Measurements from ENCODE around the gene PRKD1. TPM values are rescaled to one million over a fixed set of nuclear protein-coding genes. Genes with fewer than 3 reads are reported as not detected.
A peak's percentile ranks its signal among the peaks of the same experiment; 100 is the strongest.

Gene PRKD1
- total RNA-seq, 1 donor from 2014 or later = 14.9 TPM

GRCh38 chr14:29926701-29927375 lies 809 bp downstream of the PRKD1 start:
- Histone ChIP-seq H3K27ac (peak overlapping the region; percentile 64), H3K4me3 (peak overlapping the region; percentile 69), H3K36me3 (no peaks in the 10 kb centered on the region), H3K27me3 (ENCODE audit: low read depth) (no peaks in the 10 kb centered on the region), H3K4me1 (peaks cover 17% of the 10 kb centered on the region), H3K9me3 (no peaks in the 10 kb centered on the region)
- ATAC-seq (peak; percentile 72), DNase-seq (peak; percentile 66)
- intact Hi-C loops (cut with DNase I) = no loop called here
- TF ChIP-seq, protein P1, sequence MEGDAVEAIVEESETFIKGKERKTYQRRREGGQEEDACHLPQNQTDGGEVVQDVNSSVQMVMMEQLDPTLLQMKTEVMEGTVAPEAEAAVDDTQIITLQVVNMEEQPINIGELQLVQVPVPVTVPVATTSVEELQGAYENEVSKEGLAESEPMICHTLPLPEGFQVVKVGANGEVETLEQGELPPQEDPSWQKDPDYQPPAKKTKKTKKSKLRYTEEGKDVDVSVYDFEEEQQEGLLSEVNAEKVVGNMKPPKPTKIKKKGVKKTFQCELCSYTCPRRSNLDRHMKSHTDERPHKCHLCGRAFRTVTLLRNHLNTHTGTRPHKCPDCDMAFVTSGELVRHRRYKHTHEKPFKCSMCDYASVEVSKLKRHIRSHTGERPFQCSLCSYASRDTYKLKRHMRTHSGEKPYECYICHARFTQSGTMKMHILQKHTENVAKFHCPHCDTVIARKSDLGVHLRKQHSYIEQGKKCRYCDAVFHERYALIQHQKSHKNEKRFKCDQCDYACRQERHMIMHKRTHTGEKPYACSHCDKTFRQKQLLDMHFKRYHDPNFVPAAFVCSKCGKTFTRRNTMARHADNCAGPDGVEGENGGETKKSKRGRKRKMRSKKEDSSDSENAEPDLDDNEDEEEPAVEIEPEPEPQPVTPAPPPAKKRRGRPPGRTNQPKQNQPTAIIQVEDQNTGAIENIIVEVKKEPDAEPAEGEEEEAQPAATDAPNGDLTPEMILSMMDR (IDR thresholded peaks at IDR 0.05) = peak; percentile 26

GRCh38 chr14:29926228-29926627 lies 1.4 kb downstream of the PRKD1 start:
- H3K4me1 ChIP-seq = peaks cover 17% of the 10 kb centered on the region
- TF ChIP-seq, protein P1 (IDR thresholded peaks at IDR 0.05) = no peak
- H3K9me3 ChIP-seq = no peaks in the 10 kb centered on the region
- H3K36me3 ChIP-seq = no peaks in the 10 kb centered on the region
- intact Hi-C loops (cut with DNase I) = no loop called here
- no peaks in the 10 kb centered on the region for H3K27me3 ChIP-seq (ENCODE audit: low read depth)
- no peak for DNase-seq
- H3K4me3 ChIP-seq = peak overlapping the region; percentile 69
- ATAC-seq = no peak
- no peak overlapping the region for H3K27ac ChIP-seq

GRCh38 chr14:29925736-29926135 lies 1.9 kb downstream of the PRKD1 start:
- H3K4me1 ChIP-seq = peaks cover 17% of the 10 kb centered on the region
- H3K27me3 ChIP-seq (ENCODE audit: low read depth) = no peaks in the 10 kb centered on the region
- ATAC-seq (no peak), DNase-seq (no peak)
- intact Hi-C loops (cut with DNase I) = no loop called here
- TF ChIP-seq, protein P1 (IDR thresholded peaks at IDR 0.05) = no peak
- H3K36me3 ChIP-seq = no peaks in the 10 kb centered on the region
- peak overlapping the region; percentile 69 for H3K4me3 ChIP-seq
- H3K9me3 ChIP-seq = no peaks in the 10 kb centered on the region
- no peak overlapping the region for H3K27ac ChIP-seq

DNA sequence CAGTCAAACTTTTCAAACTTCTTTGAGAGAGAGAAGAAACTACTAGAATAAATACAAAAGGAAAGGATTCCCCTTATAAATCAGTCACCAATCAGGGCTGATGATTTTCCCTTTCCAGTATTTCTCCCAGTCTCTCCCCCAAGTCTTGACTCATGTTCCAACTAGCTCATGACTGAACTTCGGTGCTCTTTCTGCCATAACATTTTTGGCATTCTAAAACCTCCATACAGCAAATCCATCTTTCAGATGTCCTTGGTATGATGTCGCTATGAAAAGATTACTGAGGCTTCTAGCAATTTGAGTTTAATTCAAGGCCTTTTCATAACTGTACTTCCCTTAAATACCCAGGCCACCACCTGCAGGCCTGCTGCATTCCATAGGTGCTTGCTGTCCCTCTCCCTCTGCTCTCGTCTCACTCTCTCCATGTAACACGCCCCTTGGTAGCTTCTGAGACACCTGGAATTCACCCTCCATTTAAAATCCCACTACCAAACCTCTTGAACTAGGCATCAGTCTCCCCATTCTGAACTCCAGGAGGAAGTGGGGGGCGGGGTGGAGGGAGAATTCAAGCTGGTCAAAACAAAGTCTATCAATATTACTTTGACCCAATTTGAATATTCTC lies 2.4 kb downstream of the PRKD1 start:
- ATAC-seq (no peak), DNase-seq (no peak)
- intact Hi-C loops (cut with DNase I) = no loop called here
- peak overlapping the region; percentile 69 for H3K4me3 ChIP-seq
- H3K9me3 ChIP-seq = no peaks in the 10 kb centered on the region
- H3K36me3 ChIP-seq = no peaks in the 10 kb centered on the region
- peaks cover 17% of the 10 kb centered on the region for H3K4me1 ChIP-seq
- no peak overlapping the region for H3K27ac ChIP-seq
- TF ChIP-seq, protein P1 (IDR thresholded peaks at IDR 0.05) = no peak
- no peaks in the 10 kb centered on the region for H3K27me3 ChIP-seq (ENCODE audit: low read depth)

DNA sequence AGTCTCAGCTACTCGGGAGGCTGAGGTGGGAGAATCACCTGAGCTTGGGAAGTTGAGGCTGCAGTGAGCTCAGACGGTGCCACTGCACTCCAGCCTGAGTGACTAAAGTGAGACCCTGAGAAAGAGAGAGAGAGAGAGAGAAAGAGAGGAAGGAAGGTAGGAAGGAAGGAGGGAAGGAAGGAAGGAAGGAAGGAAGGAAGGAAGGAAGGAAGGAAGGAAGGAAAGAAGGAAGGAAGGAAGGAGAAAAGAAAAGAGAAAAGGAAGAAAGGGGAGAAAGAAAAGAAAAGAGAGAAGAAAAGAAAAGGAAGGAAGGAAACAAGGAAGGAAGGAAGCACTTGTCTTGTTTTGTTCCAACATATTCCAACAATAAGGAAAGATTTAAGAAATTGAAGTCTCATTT lies 7.8 kb downstream of the PRKD1 start:
- no peaks in the 10 kb centered on the region for H3K27me3 ChIP-seq (ENCODE audit: low read depth)
- peaks cover 4% of the 10 kb centered on the region for H3K4me1 ChIP-seq
- no peak for DNase-seq
- H3K36me3 ChIP-seq = no peaks in the 10 kb centered on the region
- intact Hi-C loops (cut with DNase I) = no loop called here
- ATAC-seq = no peak
- TF ChIP-seq, protein P1 (IDR thresholded peaks at IDR 0.05) = no peak
- H3K27ac ChIP-seq = no peak overlapping the region
- no peaks in the 10 kb centered on the region for H3K9me3 ChIP-seq
- H3K4me3 ChIP-seq = no peak overlapping the region
